Measurements from ENCODE around the gene FARP1. TPM values are rescaled to one million over a fixed set of nuclear protein-coding genes. Genes with fewer than 3 reads are reported as not detected.
A peak's percentile ranks its signal among the peaks of the same experiment; 100 is the strongest.

The FARP1 gene
- total and polyA plus RNA-seq, 2 of the 8 experiments (the other 6 are each of a cell fraction or from before 2014, with no cell fraction given), result 24.7 to 104 TPM

- CTCF ChIA-PET (ENCODE audit: partially characterized antibody), result interaction anchor here (1.6 kb wide), 1 partner anchor 110 kb away, joined by 4 read pairs; no protein-coding TSS in a partner anchor
- TF ChIP-seq FOSL1 (IDR thresholded peaks at IDR 0.05; ENCODE audit: insufficient read depth, low read depth, low read length), result no peak
- TF ChIP-seq SUZ12 (IDR thresholded peaks at IDR 0.05; ENCODE audit: low read length), result 0 out of 2 replicates have a peak, but pooled peaks have one; percentile 1
- no peak for TF ChIP-seq KDM1A (IDR thresholded peaks at IDR 0.05; ENCODE audit: borderline replicate concordance, low read length)
- peak; percentile 54; the same call in 1 of the 2 replicates for TF ChIP-seq RBBP5 (IDR thresholded peaks at IDR 0.05; ENCODE audit: borderline replicate concordance, low read depth, low read length)
- 0 out of 4 replicates have a peak, but pooled peaks of 1 of the 2 experiments have one; percentile 35 for TF ChIP-seq SIN3A (conservative IDR thresholded peaks at IDR 0.05 in 1 of 2, IDR thresholded peaks at IDR 0.05 in 1 of 2; ENCODE audit: low read depth in 1 of 2, low read length in 2 of 2)
- no peak for TF ChIP-seq CHD1 (IDR thresholded peaks at IDR 0.05; ENCODE audit: low read depth, low read length)
- peak; percentile 27; the same call in 1 of the 2 replicates for TF ChIP-seq PHF8 (conservative IDR thresholded peaks at IDR 0.05; ENCODE audit: low read depth, low read length)
- no peak for TF ChIP-seq POU5F1 (IDR thresholded peaks at IDR 0.05; ENCODE audit: low read depth, low read length)
- TF ChIP-seq, protein P1, sequence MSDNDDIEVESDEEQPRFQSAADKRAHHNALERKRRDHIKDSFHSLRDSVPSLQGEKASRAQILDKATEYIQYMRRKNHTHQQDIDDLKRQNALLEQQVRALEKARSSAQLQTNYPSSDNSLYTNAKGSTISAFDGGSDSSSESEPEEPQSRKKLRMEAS (IDR thresholded peaks at IDR 0.05), result no peak
- peak; percentile 73 for TF ChIP-seq KDM4A (IDR thresholded peaks at IDR 0.05; ENCODE audit: low read depth, low read length, severe bottlenecking)
- no peak for TF ChIP-seq TCF12 (IDR thresholded peaks at IDR 0.05; ENCODE audit: low read depth, low read length)
- peak; percentile 8; the same call in 1 of the 2 replicates for TF ChIP-seq TAF1 (IDR thresholded peaks at IDR 0.05; ENCODE audit: low read depth, low read length)
These were observed 720 bp downstream of the FARP1 start for GRCh38 chr13:98143601-98144026.

More at GRCh38 chr13:98143601-98144026, 720 bp downstream of the FARP1 start:
- no peak for FAIRE-seq
- Histone ChIP-seq H2BK20ac (ENCODE audit: low read length) (no peak overlapping the region), H4K20me1 (replicated peaks in 1 of 2; ENCODE audit: control insufficient read depth in 1 of 2, insufficient read depth in 2 of 2, low read length in 2 of 2) (peaks cover 2 to 5% of the 10 kb centered on the region in 2 experiments), H3K14ac (ENCODE audit: insufficient read length) (no peak overlapping the region), H3K27ac (ENCODE audit: low read depth, low read length) (no peak overlapping the region; the same call in 1 of the 2 replicates), H3K79me2 (ENCODE audit: control insufficient read depth in 1 of 2, insufficient read depth in 2 of 2, low read length in 2 of 2) (peaks cover 0 to 47% of the 10 kb centered on the region in 2 experiments; a peak in 2 of 4 replicates), H3K23me2 (ENCODE audit: low read depth, low read length) (peaks cover 16% of the 10 kb centered on the region), H2AFZ (ENCODE audit: low read length) (no peak overlapping the region), H4K5ac (ENCODE audit: insufficient read length, low read depth, low read length) (no peak overlapping the region), H3K56ac (replicated peaks; ENCODE audit: insufficient read length, low read depth, low read length) (no peak overlapping the region), H3K79me1 (ENCODE audit: low read depth, low read length) (no peaks in the 10 kb centered on the region; the same call in none of the 2 replicates), H3K23ac (ENCODE audit: insufficient read length) (no peak overlapping the region), H3K9ac (replicated peaks in 1 of 4; ENCODE audit: extremely low read depth in 1 of 4, low read depth in 3 of 4, low read length in 3 of 4) (peak overlapping the region in 3 of 4 experiments; percentile 38 to 75 (median 57); a peak in 4 of 7 replicates), H2BK15ac (ENCODE audit: low read length) (no peak overlapping the region), H3K4ac (replicated peaks; ENCODE audit: insufficient read length, low read depth, low read length) (no peak overlapping the region), H4K91ac (replicated peaks; ENCODE audit: insufficient read length, low read length) (no peak overlapping the region), H4K8ac (ENCODE audit: extremely low read depth, insufficient read depth, low read length) (no peak overlapping the region; the same call in 1 of the 2 replicates), H3K4me2 (ENCODE audit: insufficient read depth in 1 of 2, low read depth in 2 of 2, low read length in 2 of 2) (peak overlapping the region; percentile 77 to 79), H3K4me1 (replicated peaks in 1 of 4; ENCODE audit: control insufficient read depth in 3 of 4, insufficient read depth in 4 of 4, low read length in 3 of 4) (peaks cover 9 to 22% (median 16%) of the 10 kb centered on the region in 4 experiments), H2AK5ac (ENCODE audit: low read depth, low read length) (no peak overlapping the region), H2BK120ac (replicated peaks; ENCODE audit: low read depth, low read length) (no peak overlapping the region), H2BK12ac (ENCODE audit: low read depth, low read length) (no peak overlapping the region), H3K9me3 (ENCODE audit: insufficient read depth in 2 of 2, low read depth in 1 of 2, low read length in 1 of 2) (no peaks in the 10 kb centered on the region), H2BK5ac (ENCODE audit: low read depth, low read length) (no peak overlapping the region), H3K4me3 (ENCODE audit: extremely low read depth in 1 of 4, insufficient read depth in 2 of 4, low read depth in 3 of 4, low read length in 4 of 4) (peak overlapping the region; percentile 58 to 99 (median 77)), H3K27me3 (replicated peaks in 1 of 4; ENCODE audit: control insufficient read depth in 3 of 4, extremely low read depth in 1 of 4, insufficient read depth in 3 of 4, low read length in 3 of 4) (peaks cover 0 to 12% (median 8%) of the 10 kb centered on the region in 4 experiments; a peak in 5 of 7 replicates), H3K18ac (ENCODE audit: extremely low read depth, low read length) (no peak overlapping the region; the same call in 1 of the 2 replicates), H3K36me3 (ENCODE audit: control insufficient read depth in 2 of 4, insufficient read depth in 4 of 4, low read length in 3 of 4) (no peaks in the 10 kb centered on the region)
- DNase-seq (ENCODE audit: low read depth in 1 of 2, low spot score in 2 of 2), result no peak
- WGBS, 2 experiments (ENCODE audit: extremely low coverage in 1 of 2, insufficient coverage in 1 of 2, insufficient read length in 1 of 2, insufficient replicate concordance in 2 of 2, low coverage in 1 of 2, low lambda C conversion rate in 2 of 2, missing lambda C conversion rate in 1 of 2), result 0% methylated on average over 23 of the region's 60 CpGs; no CpG with 5 or more reads in 1 of the 2 experiments
- POLR2A ChIA-PET (ENCODE audit: partially characterized antibody), result interaction anchor here (0.8 to 1.2 kb wide), 2 partner anchors 13 to 118 kb away, joined by 3 read pairs; no protein-coding TSS in a partner anchor

Data from H1 (cell line).